ENCODE results near the gene BPIFA2.

GRCh38 chr20:33148040-33148439 is 19.9 kb upstream of the BPIFA2 start:
- no peak for TF ChIP-seq EZH2 (IDR thresholded peaks at IDR 0.05)
- TF ChIP-seq POLR2AphosphoS5 (IDR thresholded peaks at IDR 0.05; ENCODE audit: borderline replicate concordance, low read depth, low read length), result no peak
- no peak for TF ChIP-seq FOXP2 (optimal IDR thresholded peaks at IDR 0.05; ENCODE audit: control extremely low read depth, extremely low read length, insufficient read depth)

All from SK-N-MC (cell line).